ENCODE data around the gene BCKDK. TPM values are rescaled to one million over a fixed set of nuclear protein-coding genes. Genes with fewer than 3 reads are reported as not detected.

Gene BCKDK
- total and polyA plus RNA-seq, 2 of the 13 experiments (the other 11 are each of a cell fraction or from before 2014, with no cell fraction given) = 24.9 to 42.6 TPM

DNA sequence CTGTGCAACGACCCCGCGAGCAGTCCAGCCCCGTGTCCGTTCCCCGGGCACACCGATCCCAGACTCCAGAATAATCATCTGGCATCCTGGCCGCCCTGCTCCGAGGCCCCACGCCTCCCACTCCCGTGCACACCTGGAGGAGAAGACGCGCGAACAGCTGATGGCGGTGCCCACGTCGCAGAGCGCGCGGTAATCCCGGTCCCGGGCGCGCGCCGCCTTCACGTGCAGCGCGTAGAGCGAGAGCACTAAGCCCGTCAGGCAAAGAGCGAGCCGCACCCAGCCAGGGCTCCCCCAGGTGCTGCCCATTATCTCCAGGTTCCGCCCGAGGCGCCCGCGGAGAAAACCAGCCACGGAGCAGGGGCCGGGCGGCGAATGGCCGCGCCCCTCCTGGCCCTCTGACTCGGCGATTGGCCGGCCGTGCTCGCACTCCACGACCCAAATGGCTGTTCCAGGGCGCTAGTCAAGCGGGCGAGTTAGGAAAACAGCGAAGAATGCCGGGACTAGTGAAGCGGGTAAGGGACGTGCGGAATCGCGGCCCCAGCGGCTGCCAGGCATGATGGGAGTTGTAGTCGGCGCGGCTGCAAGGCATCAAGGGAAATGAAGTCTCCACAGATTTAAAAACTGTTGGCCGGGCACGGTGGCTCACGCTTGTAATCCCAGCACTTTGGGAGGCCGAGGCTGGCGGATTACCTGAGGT lies 13.6 kb upstream of the BCKDK start, which contains the start of gene VKORC1 (continued):
- TF ChIP-seq, protein P1, sequence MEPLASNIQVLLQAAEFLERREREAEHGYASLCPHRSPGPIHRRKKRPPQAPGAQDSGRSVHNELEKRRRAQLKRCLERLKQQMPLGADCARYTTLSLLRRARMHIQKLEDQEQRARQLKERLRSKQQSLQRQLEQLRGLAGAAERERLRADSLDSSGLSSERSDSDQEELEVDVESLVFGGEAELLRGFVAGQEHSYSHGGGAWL (CRISPR knock-in tag; IDR thresholded peaks at IDR 0.05) = peak; percentile 45; the same call in 1 of the 2 replicates
- TF ChIP-seq TP53 (CRISPR knock-in tag; conservative IDR thresholded peaks at IDR 0.05) (peak; percentile 69), SIX4 (CRISPR knock-in tag; IDR thresholded peaks at IDR 0.05) (peak; percentile 22; the same call in 1 of the 2 replicates), ZNF75D (CRISPR knock-in tag; IDR thresholded peaks at IDR 0.05; ENCODE audit: borderline replicate concordance) (no peak), ZNF550 (CRISPR knock-in tag; IDR thresholded peaks at IDR 0.05; ENCODE audit: borderline replicate concordance) (no peak), ZNF451 (CRISPR knock-in tag; IDR thresholded peaks at IDR 0.05) (peak; percentile 95; the same call in 1 of the 2 replicates), KLF16 (CRISPR knock-in tag; IDR thresholded peaks at IDR 0.05) (peak in 1 of 2 experiments; percentile 85; a peak in 2 of 4 replicates), RELA (CRISPR knock-in tag; IDR thresholded peaks at IDR 0.05) (0 out of 2 replicates have a peak, but pooled peaks have one; percentile 40), ZFP36L1 (CRISPR knock-in tag; IDR thresholded peaks at IDR 0.05) (no peak), IRF2 (CRISPR knock-in tag; IDR thresholded peaks at IDR 0.05) (peak; percentile 96), GLI4 (CRISPR knock-in tag; IDR thresholded peaks at IDR 0.05; ENCODE audit: borderline replicate concordance) (no peak; the same call in none of the 2 replicates), KDM5B (CRISPR knock-in tag; IDR thresholded peaks at IDR 0.05; ENCODE audit: borderline replicate concordance) (peak; percentile 97), ZNF878 (CRISPR knock-in tag; IDR thresholded peaks at IDR 0.05) (no peak; the same call in 1 of the 2 replicates), CAMTA2 (CRISPR knock-in tag; IDR thresholded peaks at IDR 0.05; ENCODE audit: borderline replicate concordance) (peak; percentile 83; the same call in 1 of the 2 replicates), ZNF33B (CRISPR knock-in tag; IDR thresholded peaks at IDR 0.05) (peak; percentile 56; the same call in 1 of the 2 replicates), ZNF382 (CRISPR knock-in tag; IDR thresholded peaks at IDR 0.05; ENCODE audit: borderline replicate concordance) (no peak)
- TF ChIP-seq, protein P2, sequence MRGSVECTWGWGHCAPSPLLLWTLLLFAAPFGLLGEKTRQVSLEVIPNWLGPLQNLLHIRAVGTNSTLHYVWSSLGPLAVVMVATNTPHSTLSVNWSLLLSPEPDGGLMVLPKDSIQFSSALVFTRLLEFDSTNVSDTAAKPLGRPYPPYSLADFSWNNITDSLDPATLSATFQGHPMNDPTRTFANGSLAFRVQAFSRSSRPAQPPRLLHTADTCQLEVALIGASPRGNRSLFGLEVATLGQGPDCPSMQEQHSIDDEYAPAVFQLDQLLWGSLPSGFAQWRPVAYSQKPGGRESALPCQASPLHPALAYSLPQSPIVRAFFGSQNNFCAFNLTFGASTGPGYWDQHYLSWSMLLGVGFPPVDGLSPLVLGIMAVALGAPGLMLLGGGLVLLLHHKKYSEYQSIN (CRISPR knock-in tag; IDR thresholded peaks at IDR 0.05; ENCODE audit: borderline replicate concordance) = no peak
- TF ChIP-seq, protein P3, sequence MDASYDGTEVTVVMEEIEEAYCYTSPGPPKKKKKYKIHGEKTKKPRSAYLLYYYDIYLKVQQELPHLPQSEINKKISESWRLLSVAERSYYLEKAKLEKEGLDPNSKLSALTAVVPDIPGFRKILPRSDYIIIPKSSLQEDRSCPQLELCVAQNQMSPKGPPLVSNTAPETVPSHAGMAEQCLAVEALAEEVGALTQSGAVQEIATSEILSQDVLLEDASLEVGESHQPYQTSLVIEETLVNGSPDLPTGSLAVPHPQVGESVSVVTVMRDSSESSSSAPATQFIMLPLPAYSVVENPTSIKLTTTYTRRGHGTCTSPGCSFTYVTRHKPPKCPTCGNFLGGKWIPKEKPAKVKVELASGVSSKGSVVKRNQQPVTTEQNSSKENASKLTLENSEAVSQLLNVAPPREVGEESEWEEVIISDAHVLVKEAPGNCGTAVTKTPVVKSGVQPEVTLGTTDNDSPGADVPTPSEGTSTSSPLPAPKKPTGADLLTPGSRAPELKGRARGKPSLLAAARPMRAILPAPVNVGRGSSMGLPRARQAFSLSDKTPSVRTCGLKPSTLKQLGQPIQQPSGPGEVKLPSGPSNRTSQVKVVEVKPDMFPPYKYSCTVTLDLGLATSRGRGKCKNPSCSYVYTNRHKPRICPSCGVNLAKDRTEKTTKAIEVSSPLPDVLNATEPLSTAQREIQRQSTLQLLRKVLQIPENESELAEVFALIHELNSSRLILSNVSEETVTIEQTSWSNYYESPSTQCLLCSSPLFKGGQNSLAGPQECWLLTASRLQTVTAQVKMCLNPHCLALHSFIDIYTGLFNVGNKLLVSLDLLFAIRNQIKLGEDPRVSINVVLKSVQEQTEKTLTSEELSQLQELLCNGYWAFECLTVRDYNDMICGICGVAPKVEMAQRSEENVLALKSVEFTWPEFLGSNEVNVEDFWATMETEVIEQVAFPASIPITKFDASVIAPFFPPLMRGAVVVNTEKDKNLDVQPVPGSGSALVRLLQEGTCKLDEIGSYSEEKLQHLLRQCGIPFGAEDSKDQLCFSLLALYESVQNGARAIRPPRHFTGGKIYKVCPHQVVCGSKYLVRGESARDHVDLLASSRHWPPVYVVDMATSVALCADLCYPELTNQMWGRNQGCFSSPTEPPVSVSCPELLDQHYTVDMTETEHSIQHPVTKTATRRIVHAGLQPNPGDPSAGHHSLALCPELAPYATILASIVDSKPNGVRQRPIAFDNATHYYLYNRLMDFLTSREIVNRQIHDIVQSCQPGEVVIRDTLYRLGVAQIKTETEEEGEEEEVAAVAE (CRISPR knock-in tag; IDR thresholded peaks at IDR 0.05; ENCODE audit: borderline replicate concordance) = peak; percentile 79; the same call in 1 of the 2 replicates
- TF ChIP-seq, protein P4, sequence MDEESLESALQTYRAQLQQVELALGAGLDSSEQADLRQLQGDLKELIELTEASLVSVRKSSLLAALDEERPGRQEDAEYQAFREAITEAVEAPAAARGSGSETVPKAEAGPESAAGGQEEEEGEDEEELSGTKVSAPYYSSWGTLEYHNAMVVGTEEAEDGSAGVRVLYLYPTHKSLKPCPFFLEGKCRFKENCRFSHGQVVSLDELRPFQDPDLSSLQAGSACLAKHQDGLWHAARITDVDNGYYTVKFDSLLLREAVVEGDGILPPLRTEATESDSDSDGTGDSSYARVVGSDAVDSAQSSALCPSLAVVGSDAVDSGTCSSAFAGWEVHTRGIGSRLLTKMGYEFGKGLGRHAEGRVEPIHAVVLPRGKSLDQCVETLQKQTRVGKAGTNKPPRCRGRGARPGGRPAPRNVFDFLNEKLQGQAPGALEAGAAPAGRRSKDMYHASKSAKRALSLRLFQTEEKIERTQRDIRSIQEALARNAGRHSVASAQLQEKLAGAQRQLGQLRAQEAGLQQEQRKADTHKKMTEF (CRISPR knock-in tag; IDR thresholded peaks at IDR 0.05) = peak; percentile 92
- TF ChIP-seq, protein P5, sequence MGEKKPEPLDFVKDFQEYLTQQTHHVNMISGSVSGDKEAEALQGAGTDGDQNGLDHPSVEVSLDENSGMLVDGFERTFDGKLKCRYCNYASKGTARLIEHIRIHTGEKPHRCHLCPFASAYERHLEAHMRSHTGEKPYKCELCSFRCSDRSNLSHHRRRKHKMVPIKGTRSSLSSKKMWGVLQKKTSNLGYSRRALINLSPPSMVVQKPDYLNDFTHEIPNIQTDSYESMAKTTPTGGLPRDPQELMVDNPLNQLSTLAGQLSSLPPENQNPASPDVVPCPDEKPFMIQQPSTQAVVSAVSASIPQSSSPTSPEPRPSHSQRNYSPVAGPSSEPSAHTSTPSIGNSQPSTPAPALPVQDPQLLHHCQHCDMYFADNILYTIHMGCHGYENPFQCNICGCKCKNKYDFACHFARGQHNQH (CRISPR knock-in tag; IDR thresholded peaks at IDR 0.05) = peak; percentile 77
